GM19351 (cell line): Measurements from ENCODE around the gene NUP88.

Experiments used
- ATAC-seq: cut with Tn5 transposase; IDR thresholded peaks from one replicate; pipeline ENCODE4 v1.9.1; 2021; ENCODE audit warnings: mild to moderate bottlenecking, moderate library complexity; ENCODE audit not compliant: unreplicated experiment

Gene NUP88

DNA sequence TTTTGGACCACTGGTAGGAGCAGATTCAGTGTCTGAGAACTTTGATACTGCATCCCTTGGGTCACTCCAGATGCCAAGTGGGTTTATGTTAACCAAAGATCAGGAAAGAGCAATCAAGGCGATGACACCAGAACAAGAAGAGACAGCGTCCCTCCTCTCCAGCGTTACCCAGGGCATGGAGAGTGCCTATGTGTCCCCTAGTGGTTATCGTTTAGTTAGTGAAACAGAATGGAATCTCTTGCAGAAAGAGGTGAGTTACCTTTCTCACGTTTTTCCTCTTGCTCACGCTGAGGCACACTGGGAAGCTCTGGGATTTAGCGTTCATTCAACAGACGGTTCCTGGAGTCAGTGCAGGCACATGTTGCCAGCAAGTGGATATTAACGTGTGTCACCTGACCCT is 58.0 kb downstream of the NUP88 start:
- ATAC-seq, result no peak

DNA sequence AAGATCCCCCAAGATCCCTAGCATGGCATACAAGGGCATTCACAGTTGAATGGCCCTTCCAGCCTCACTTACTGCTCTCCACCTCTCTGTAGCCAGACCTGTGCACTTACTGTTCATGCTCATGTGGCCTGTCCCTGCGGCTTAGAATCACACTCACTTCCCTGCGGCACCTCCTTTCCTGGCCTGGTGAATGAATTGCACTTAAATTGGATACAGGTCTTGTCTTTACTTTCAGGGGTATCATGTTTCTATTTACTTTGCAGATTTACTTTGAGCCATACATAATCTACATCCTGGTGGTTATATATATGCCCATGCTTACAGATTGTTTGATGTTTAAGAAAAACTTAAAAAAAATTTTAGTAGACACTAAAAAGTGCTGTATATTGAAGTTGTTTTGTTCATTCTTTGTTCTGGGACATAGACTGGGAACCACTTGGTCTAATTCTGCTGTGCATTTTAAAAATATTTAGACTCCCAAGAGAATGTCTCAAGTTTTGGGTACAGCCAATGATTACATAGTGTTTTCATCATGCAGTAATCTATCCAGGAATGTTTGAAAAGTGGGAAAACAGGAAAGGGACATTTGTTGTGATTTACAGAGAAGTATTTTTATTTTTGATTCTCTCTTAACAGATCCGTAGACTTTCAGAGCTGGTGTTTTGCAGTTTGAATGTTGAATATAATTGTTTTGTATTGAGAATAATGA is 63.9 kb downstream of the NUP88 start:
- ATAC-seq, result no peak

DNA sequence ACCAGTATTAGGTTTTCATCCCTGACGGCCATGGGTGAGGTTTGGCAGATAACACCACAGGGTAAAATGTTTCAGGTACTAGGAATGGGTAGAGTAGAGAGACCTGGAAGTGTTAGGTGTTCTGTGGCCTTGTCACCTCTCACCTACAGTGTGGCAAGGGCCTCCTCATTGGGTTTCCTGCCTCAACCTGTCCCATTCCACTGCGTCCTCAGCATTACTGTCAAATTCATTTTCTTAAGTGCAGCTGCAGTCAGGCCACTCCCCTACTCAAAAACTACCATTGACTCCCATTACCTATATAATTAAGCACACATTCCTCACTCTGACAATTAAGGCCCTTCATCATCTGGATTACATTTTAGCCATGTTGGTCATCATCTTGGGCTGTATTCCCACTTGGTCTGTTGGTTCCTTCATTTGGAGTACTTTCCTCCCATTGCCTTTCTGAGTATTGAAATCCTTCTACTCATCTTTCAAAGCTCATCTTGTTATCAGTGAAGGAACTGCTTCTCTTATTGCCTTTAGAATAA is 64.5 kb downstream of the NUP88 start:
- ATAC-seq, result no peak

DNA sequence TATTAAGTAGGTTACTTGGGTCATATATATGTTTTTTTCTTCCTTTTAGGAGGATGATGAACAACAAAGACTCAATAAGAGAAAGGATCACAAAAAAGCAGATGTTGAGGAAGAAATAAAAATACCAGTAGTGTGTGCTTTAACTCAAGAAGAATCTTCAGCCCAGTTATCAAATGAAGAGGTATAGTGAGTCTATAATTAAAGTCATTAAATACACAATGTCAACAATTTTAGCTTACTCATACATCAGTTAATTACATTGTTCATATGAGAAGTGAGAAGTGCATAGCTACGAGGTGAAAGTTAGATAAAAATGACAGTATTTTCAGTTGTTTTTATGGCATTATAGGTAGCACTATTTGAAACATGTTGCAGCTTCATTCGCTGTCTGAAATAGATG is 65.2 kb downstream of the NUP88 start:
- ATAC-seq, result no peak

DNA sequence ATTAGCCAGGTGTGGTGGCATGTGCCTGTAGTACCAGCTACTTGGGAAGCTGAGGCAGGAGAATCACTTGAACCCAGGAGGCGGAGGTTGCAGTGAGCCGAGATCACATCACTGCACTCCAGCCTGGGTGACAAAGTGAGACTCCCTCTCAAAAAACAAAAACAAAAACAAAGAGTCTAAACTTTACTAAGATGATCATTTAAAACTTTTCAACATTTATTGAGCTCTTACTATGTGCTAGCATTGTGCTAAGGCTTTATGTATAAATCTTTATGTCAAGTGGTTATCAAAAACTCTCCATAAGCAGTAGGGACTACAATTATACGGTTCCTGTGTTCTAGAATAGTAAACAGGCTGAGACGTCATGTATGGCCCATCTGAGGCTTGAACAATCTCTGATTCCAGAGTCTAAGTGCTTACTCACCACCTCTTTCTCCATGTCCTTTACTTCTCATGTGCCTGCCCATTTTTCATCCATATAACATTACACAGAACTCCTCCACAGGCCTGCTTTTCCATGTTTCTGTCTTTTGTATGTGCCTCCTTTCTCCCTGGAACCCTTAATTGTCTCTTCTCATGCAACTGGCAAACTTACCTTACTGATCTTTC is 66.7 kb downstream of the NUP88 start:
- no peak for ATAC-seq

DNA sequence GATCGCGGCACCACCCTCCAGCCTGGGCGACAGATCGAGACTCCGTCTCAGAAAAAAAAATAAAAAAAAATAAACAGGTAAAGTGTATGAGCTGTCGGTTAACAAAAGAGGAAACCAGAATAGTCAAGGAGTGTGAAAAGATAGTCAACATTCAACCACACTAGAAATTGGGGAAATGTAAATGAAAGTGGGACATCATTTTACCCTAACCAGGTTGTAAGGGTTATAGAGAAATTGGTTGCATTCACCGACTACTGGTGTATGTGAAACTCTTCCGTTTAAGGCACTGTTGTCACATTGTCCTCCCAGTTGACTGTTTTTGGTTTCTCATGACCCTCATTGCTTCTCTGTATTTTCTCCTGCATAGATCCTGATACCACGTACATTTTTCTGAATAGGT is 74.5 kb downstream of the NUP88 start:
- ATAC-seq, result no peak
